GM19193 (cell line): Measurements from ENCODE around the gene PCYT2.

ENCODE experiments used
- POLR2A ChIP-seq: IDR thresholded peaks from 4 replicates; pipeline ENCODE4 v1.6.1; 2011; ENCODE audit not compliant: insufficient read depth, insufficient read length; ENCODE audit errors: extremely low read depth

The PCYT2 gene

DNA sequence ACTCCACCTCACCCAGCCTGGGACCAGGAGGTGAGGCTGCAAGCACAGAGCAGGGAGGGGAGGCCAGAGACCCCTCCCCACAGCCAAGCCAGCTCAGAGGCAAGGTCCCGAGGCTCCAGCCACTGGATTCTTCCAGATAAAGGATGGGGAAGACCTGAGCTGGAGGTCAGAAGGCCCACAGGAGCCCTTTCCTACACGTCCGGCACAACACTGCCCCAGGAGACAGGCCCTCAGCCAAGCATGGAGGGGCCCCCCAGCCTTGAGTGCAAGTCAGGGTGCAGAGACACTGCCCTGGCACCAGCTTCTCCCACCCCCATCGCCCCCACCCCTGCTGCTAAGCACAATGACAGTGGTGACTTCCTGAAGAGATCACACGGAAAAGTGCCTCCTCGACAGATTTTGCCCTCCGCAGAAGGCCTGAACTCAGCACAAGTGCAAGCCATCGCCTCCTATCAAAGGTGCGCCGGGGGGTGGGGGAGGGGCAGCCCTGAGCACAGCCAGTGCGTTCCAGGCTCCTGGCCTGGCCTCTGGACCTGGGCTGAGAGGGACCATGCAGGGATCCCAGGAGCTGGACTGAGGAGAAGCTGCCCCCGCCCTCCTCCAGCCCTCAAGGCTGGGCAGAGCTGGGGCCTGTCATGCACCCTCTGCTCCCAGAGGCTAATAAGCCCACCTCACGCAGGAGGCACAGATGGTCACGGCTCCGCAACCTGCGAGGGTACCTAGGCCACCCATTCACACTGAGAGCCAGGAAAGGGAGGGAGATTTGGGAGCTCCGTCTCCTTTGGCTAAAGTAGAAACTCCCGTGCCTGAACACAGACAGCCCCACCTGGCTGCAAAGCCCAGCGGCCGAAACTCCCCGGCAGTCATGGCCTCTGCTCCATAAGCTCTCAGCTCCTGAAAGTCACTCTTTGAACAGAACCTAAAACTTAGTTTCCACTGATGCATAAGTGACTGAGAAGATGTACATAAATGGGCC is 13.6 kb upstream of the PCYT2 start:
- no peak for TF ChIP-seq POLR2A

GRCh38 chr17:81923302-81924260 is 12.4 kb upstream of the PCYT2 start:
- TF ChIP-seq POLR2A: no peak

GRCh38 chr17:81922566-81923301 is 11.5 kb upstream of the PCYT2 start:
- no peak for TF ChIP-seq POLR2A

DNA sequence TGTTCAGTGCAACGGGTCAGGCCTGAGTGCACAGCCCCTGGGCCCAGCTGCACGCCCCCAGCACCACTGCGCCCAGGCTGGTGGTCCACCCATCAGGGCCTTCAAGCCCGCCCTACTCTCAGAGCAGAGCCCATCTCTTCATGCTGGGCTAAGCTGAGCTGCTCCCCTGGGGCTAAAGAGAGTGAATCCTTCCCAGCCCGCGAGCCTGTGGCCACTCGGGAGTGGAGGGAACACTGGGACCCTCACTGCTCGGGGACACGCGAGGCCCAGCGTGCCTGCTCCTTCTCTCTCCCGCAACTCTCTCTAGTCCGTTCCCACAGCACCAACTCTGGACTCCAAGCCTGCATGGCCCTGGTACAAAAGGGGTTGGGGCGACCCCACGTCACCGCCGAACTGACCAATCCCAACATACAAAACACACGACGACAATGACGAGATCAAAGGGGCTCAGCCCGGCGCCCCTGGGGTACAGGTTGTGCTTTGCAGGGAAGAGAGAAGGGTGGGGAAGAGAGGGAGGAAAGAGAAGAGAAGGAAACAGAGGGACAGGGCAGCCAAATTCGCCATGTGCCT is 10.9 kb upstream of the PCYT2 start:
- no peak for TF ChIP-seq POLR2A

DNA sequence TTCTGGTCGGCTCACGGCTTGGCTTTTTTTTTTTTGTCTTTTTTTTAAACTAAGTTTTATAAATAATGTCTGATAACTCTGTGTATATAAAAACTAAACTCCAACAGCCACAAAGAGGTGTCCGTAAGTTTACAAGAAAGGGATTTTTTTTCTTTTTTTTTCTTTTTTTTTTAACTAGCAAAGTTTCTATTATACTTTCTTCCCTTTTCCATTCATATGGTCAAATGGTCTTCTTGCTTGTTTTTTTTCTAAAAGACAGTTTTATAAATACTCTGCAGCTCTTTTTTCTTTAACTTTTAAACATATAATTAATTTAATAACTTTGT is 10.3 kb upstream of the PCYT2 start:
- TF ChIP-seq POLR2A: no peak

DNA sequence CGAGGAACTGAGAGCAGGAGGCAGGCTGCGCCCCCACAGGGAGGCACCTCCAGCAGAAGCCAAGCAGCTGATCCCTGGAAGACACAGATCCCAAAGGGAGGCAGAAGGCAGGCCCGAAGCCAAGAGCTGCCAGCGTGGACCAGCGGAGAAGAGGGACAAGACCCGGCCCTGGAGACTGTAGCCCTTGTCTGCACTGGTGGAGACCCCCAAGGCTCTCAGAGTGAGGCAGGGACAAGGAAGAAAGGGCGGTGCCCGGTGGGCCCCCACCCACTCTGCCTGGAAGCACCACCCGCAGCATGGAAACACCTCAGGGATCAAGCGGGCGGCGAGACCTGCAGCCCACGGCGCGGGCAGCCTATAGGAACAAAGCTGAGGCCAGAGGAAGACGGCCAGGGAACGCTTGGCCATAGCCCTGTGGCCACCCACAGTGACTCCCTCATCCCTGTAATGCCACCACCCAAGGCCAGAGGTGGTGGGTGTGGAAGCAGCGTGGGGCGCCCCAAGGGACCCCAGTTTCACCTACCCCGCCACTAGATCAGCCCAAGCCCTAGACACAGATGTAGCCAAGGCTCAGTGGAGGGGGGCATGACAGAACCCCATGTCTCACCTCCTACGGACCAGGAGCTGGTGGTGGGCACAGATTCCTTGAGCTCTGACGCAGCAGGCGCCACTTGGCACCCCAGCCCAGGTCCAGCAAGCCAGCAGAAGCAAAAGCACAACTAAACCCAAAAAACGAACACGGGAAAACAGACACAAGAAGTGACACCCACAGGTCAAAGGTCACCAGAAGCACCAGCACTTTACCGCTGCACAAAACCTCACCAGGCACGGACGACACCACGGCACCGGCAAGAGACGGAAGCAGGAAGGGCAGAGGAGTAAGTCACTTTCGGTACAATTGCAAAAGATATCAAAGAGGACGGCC is 9.7 kb upstream of the PCYT2 start:
- TF ChIP-seq POLR2A: no peak

DNA sequence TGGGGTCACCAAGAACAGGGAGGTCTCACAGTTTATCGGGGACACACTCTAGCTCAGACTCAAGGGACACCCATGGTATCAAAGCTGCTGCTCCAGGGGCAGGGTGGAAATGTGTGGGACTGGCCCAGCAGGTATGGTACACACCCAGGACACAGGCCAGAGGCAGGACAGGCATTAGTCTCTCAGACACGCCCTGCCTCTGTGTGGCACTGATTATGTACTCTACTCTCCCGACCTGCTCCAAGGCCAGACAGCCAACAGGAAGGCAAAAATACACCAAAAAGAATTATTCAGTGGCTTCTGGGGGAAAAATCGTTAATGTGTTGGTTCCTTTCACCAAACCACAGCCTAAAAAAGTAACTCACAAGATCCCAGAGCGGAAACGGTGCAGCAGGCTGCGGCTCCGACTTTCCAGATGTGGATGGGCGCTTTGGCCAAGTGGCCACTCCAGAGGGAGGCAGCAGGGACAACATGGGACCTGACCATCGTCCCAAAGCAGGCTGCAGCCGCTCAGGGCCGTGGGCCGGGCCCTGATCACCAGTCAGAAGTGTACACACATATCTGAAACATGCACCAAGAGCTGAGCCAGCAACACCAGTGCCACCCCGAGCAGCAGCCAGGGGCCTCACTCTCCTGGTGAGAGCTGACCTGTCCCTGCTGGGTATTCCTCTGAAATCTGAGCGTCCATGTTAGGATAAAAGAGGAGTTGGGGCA is 7.8 kb upstream of the PCYT2 start:
- no peak for TF ChIP-seq POLR2A

GRCh38 chr17:81917565-81918332 is 6.5 kb upstream of the PCYT2 start, which contains the start of gene SIRT7:
TSS of gene SIRT7 (minus strand) at chr17:81918176. CDS start at chr17:81918131, 45 bp downstream.
- peak; percentile 85 for TF ChIP-seq POLR2A

- no peak for TF ChIP-seq POLR2A
Measured at GRCh38 chr17:81916234-81917001, 5.2 kb upstream of the PCYT2 start.

GRCh38 chr17:81915331-81915730 is 4.1 kb upstream of the PCYT2 start:
- TF ChIP-seq POLR2A: no peak

DNA sequence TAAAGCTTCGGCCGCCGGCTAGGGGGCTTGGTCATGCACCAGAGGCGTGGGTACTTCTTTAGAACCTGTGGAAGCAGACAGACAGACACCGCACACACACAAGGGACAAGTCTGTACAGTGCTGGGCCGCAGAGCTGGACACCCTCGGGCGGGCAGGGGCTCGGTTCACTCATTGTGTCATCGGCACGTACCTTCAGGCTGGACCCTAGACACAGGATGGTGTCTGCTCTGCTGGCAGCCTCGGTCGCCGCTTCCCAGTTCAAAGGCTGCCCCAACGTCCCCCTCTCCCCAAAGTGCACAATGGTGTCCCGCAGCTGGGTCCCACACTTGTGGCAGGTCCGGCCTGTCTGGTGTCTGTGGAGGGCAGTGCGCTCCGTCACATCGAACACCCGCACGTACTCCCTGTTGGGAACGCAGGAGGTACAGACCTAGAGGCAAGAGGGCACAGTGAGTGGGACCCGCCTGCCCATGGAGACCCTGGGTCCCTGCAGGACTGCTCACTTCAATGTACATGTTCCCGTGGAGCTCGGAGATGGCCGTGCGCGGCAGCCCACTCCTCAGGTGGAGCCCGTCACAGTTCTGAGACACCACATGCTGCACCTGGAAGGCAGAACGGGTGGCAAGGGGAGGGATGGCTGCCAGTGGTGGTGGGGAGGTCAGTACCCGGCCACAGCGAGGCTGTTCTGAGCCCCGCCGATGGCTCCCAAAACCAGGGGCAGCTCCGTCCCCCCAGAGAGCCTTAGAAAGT is 3.1 kb upstream of the PCYT2 start:
- peak; percentile 13 for TF ChIP-seq POLR2A
